Large intestine (tissue), 12 donors: ENCODE measurements around the gene KRTAP5-2. TPM values are rescaled to one million over a fixed set of nuclear protein-coding genes. Genes with fewer than 3 reads are reported as not detected.
"Not testable (repeated sequence)": the region's sequence is repeated elsewhere in the genome, so short reads cannot be mapped to it uniquely, and the experiment has no call there.

Source experiments
- DNase-seq, 2 donors: peaks; one replicate each; pipeline versions ENCODE4 v3.0.0 to v3.0.0-alpha.2; 2013
- H3K27ac ChIP-seq: one replicate; pipeline ENCODE4 v1.5.1; 2013; ENCODE audit warnings: low read length
- H3K27me3 ChIP-seq: 2 replicates; pipeline ENCODE4 v1.6.1; 2013; ENCODE audit warnings: low read length; ENCODE audit not compliant: control insufficient read depth, insufficient read depth
- H3K36me3 ChIP-seq: 2 replicates; pipeline ENCODE4 v1.6.1; 2013; ENCODE audit warnings: low read length; ENCODE audit not compliant: control insufficient read depth, insufficient read depth
- H3K4me1 ChIP-seq: one replicate; pipeline ENCODE4 v1.6.1; 2013; ENCODE audit warnings: low read length; ENCODE audit not compliant: control insufficient read depth, insufficient read depth
- H3K4me3 ChIP-seq: one replicate; pipeline ENCODE4 v1.5.1; 2013; ENCODE audit warnings: low read length
- H3K9me3 ChIP-seq: one replicate; pipeline ENCODE4 v1.6.1; 2013; ENCODE audit warnings: mild to moderate bottlenecking, low read depth, low read length, moderate library complexity; ENCODE audit not compliant: control insufficient read depth
- WGBS: methylation state at CpG from one replicate; pipeline ENCODE4 v1.1.5; 2013; ENCODE audit warnings: low lambda C conversion rate; ENCODE audit not compliant: insufficient coverage; 5-methylcytosine and 5-hydroxymethylcytosine counted together
- long read RNA-seq, 11 donors: transcript quantifications; one replicate each; lab custom pipeline, GENCODE V29; 2026
- polyA plus RNA-seq: library from polyadenylated mRNA; unstranded; fragments of 120-200 nt; gene quantifications from one replicate; pipeline ENCODE4 v1.2.1, GENCODE V29; 2013

KRTAP5-2 gene, protein sequence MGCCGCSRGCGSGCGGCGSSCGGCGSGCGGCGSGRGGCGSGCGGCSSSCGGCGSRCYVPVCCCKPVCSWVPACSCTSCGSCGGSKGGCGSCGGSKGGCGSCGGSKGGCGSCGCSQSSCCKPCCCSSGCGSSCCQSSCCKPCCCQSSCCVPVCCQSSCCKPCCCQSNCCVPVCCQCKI
- polyA plus RNA-seq: 0.42 TPM
- long read RNA-seq, donor 1: 0 reads
- long read RNA-seq, donor 2: 0 reads
- long read RNA-seq, donor 3: 0 reads
- long read RNA-seq, donor 4: 0 reads
- long read RNA-seq, donor 5: 0 reads
- long read RNA-seq, donor 6, partial matches to known transcripts: 0 of 1 reads
- long read RNA-seq, donor 6, other reads (novel, unspliced or antisense): 0 of 1 reads
- long read RNA-seq, donor 7: 0 reads
- long read RNA-seq, donor 8: 0 reads
- long read RNA-seq, donor 9: 0 reads
- long read RNA-seq, donor 10: 0 reads
- long read RNA-seq, donor 11, partial matches to known transcripts: 0 of 1 reads
- long read RNA-seq, donor 11, other reads (novel, unspliced or antisense): 0 of 1 reads

DNA sequence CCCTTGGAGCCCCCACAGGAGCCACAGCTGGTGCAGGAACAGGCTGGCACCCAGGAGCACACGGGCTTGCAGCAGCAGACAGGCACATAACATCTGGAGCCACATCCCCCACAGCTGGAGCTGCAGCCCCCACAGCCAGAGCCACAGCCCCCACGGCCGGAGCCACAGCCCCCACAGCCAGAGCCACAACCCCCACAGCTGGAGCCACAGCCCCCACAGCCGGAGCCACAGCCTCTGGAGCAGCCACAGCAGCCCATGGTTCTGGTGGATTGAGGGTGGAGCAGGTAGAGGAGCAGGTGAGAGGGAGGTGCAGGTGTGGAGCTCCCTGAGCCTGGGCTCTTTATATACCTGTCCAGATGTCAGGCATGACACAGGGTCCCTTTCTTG, at the start of gene KRTAP5-2:
TSS of gene KRTAP5-2 (minus strand) at position 301 of the 387 bp plus-strand sequence. CDS start at position 257, 44 bp downstream.
- WGBS: no CpG with 5 or more reads among the region's 4 CpGs
- H3K27ac ChIP-seq: no peak within 1 kb of the TSS
- H3K4me3 ChIP-seq: no peak within 1 kb of the TSS
- H3K4me1 ChIP-seq: peaks cover 8% of the 10 kb centered on the region
- H3K27me3 ChIP-seq: no peaks in the 10 kb centered on the region
- H3K9me3 ChIP-seq: no peaks in the 10 kb centered on the region
- H3K36me3 ChIP-seq: no peaks in the 10 kb centered on the region
- DNase-seq: no peak

DNA sequence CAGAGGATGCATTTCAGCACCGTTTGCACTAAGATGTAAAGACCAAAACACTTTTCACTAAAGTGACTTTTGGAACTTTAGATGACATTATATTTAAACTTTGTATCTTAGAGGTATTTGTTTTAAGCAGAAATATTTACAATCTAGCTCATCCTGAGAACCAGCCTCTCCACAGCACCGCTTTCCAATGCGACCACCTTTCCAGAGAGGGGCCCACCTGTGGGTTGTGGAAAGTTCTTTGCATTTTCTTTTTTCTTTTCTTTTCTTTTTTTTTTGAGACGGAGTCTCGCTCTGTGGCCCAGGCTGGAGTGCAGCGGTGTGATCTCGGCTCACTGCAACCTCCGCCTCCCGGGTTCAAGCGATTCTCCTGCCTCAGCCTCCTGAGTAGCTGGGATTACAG, 48.4 kb upstream of the KRTAP5-2 start:
- H3K27ac ChIP-seq, DNase-seq: not testable (repeated sequence)
- 83% methylated on average over 1 of the region's 10 CpGs for WGBS

DNA sequence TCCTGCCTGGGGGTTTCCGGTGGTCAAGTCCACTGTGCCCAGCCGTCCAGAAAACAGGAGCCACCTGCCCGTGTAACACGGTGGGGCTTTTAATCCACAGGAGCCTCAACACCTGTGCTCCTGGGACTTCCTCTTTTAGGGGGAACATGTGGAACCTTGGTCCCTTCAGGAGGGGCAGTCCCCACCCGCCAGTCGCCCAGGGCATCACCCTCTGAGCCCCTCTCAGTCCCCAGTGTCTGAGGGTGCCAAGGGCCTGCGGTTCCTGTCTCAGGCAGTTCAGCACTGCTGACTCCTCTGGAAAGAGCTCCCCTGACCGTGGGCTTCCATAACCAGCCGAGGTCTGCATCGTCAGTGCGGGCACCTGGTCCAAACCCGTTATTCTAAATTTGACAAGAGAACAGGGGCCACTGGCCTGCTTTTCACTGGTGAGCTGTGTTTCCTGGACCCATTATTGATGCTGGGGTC, 47.3 kb upstream of the KRTAP5-2 start:
- H3K27ac ChIP-seq: no peak overlapping the region
- no peaks in the 10 kb centered on the region for H3K36me3 ChIP-seq
- no peaks in the 10 kb centered on the region for H3K9me3 ChIP-seq
- H3K27me3 ChIP-seq: no peaks in the 10 kb centered on the region
- DNase-seq: no peak
- no peak overlapping the region for H3K4me3 ChIP-seq
- WGBS: no CpG with 5 or more reads among the region's 12 CpGs
- H3K4me1 ChIP-seq: no peaks in the 10 kb centered on the region

More for the DNA sequence above, 48.4 kb upstream of the KRTAP5-2 start:
- not testable (repeated sequence) for H3K27me3 ChIP-seq, H3K9me3 ChIP-seq, H3K4me3 ChIP-seq, H3K36me3 ChIP-seq, H3K4me1 ChIP-seq

DNA sequence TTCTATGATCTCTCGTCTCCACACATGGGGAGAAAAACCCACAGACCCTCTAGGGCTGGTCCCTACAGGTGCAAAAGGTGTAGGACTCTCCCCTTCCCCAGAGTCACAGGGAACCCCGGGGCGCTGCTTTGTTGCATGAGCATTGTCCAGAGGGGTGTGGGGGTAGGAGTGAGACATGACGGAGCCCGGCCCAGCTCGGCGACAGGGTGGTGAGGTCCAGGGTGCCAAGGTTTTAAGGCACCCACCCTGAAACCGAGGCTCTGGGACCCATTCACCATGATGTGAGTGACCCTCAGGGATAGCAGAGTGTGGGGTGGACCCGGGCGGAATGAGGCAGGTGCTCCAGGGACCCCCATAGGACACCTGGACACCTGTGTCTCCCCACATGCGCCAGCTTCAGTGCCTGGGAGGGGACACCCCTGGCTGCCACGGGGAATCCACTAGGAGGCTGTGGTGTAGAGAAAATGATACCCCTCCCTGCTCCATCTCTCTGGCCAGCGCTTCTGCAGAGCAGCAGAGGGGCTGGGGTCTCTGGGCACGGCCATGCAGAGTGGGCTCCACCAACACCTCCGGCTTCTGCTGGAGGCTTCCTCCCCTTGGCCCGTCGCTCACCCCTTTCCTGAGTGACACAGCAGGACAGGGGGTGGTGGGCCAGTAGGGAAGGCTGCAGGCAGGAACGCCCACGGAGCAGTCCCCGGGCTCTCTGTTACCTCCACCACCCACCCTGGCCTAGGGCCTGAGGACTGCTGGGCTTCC, 46.7 kb upstream of the KRTAP5-2 start:
- Histone ChIP-seq H3K4me1 (no peaks in the 10 kb centered on the region), H3K27me3 (peaks cover 3% of the 10 kb centered on the region), H3K36me3 (no peaks in the 10 kb centered on the region), H3K4me3 (no peak overlapping the region), H3K9me3 (no peaks in the 10 kb centered on the region), H3K27ac (no peak overlapping the region)
- no CpG with 5 or more reads among the region's 20 CpGs for whole genome bisulfite sequencing
- no peak for DNase-seq

DNA sequence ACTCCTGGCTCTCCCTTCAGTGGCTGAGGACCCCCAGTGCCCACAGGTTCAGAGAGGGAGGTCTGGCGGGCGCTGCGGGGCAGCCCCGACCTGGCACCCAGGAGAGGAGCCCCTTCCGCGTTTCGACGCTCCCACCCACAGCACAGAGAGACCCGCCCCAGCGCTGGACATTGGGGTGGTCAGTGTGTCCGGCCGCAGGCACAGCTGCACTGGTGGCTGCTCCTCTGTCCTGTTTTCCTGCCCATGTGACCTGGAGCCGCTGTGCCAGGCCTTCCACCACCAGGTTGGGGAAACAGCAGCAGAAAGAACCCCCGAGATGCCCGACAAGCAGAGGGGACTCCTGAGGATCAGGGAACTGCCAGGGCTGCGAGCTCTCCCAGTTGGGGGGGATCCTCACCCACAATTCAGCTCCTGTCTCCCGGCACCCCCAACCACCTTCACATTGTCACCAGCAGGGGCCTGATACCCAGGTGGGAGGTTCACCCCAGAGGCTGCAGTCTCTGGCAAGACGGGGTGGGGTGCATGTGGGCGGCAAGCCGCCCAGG, 45.1 kb upstream of the KRTAP5-2 start:
- no CpG with 5 or more reads among the region's 20 CpGs for WGBS
- DNase-seq: no peak
- no peak overlapping the region for H3K4me3 ChIP-seq
- H3K9me3 ChIP-seq: no peaks in the 10 kb centered on the region
- no peaks in the 10 kb centered on the region for H3K36me3 ChIP-seq
- H3K27me3 ChIP-seq: peaks cover 3% of the 10 kb centered on the region
- H3K27ac ChIP-seq: no peak overlapping the region
- no peaks in the 10 kb centered on the region for H3K4me1 ChIP-seq

DNA sequence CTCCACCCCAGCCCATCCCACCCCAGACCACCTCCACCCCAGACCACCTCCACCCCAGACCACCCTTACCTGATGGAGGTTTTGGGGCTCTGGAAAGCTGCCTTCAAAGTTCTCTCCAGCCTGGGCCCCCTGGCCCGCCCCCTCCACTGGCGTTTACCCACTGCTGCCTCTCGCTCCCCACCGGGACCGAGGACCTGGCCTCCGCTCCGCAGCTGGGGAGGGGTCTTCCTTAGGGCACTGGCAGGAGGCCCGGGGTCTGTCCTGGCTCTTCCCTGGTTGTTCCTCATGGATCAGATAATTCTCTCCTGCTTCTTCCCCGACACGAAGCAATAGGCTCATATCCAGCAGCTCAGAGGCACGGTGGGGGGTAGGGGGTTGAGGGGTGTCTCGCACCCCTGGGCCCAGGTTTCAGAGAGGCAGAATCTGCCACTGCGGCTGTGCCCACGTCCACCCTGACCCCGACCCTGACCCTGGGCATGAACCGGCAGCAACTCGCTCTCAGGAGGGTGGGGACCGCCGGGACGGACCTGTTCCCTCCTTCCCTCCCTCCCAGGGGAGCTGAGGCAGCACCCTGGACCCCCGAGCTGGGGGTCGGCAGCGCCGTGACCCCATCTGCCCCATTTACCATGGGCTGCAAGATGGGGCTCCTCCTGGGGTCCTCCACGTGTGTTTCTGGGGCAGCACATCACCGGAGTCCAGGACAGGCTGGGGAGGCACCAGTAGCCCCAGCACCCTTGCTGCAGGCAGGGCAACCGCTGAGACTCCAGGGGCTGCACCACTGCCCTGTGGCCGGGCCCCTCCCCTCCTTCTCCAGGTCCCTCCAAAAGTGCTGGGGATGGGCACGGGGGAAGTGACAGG, 44.4 kb upstream of the KRTAP5-2 start:
- no peak overlapping the region for H3K4me3 ChIP-seq
- peaks cover 3% of the 10 kb centered on the region for H3K27me3 ChIP-seq
- H3K36me3 ChIP-seq: no peaks in the 10 kb centered on the region
- H3K27ac ChIP-seq: no peak overlapping the region
- no CpG with 5 or more reads among the region's 29 CpGs for WGBS
- H3K4me1 ChIP-seq: no peaks in the 10 kb centered on the region
- no peaks in the 10 kb centered on the region for H3K9me3 ChIP-seq
- no peak for DNase-seq

- H3K27me3 ChIP-seq: peaks cover 3% of the 10 kb centered on the region
- H3K27ac ChIP-seq: no peak overlapping the region
- no peaks in the 10 kb centered on the region for H3K36me3 ChIP-seq
- no peak overlapping the region for H3K4me3 ChIP-seq
- DNase-seq: no peak
- no peaks in the 10 kb centered on the region for H3K9me3 ChIP-seq
- H3K4me1 ChIP-seq: no peaks in the 10 kb centered on the region
- no CpG with 5 or more reads among the region's 15 CpGs for WGBS
These were observed 43.0 kb upstream of the KRTAP5-2 start for GRCh38 chr11:1641096-1641495.

GRCh38 chr11:1640076-1640946, 42.2 kb upstream of the KRTAP5-2 start:
- H3K27me3 ChIP-seq: peaks cover 3% of the 10 kb centered on the region
- no peak overlapping the region for H3K27ac ChIP-seq
- DNase-seq: no peak
- no CpG with 5 or more reads among the region's 32 CpGs for WGBS
- no peaks in the 10 kb centered on the region for H3K9me3 ChIP-seq
- H3K4me1 ChIP-seq: no peaks in the 10 kb centered on the region
- no peaks in the 10 kb centered on the region for H3K36me3 ChIP-seq
- no peak overlapping the region for H3K4me3 ChIP-seq

DNA sequence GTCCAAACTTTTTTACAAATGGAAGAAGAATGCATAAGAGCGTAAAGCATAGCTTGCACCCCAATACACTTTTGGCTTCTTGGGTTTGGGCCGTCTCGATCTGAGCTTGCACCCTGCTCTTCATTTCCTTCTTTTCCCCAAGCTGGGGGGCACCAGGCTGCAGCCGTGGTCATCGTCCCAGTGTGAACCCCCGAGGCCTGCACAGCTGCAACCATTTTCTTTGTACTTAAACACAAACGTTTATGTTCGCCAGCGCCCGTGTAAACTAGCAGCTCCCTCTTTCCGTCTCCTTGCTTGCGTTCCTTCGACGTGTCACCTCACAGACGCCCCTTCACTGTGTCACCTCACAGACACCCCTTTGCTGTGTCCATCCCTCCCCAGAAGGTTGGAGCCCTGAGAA, 41.6 kb upstream of the KRTAP5-2 start:
- 83% methylated on average over 1 of the region's 15 CpGs for WGBS
- H3K4me1 ChIP-seq: no peaks in the 10 kb centered on the region

More for the DNA sequence above, 41.6 kb upstream of the KRTAP5-2 start:
- Histone ChIP-seq H3K4me3 (no peak overlapping the region), H3K27me3 (peaks cover 3% of the 10 kb centered on the region), H3K9me3 (no peaks in the 10 kb centered on the region), H3K27ac (peak overlapping the region; percentile 16), H3K36me3 (no peaks in the 10 kb centered on the region)
- DNase-seq: no peak
